ENCODE results near the gene MPHOSPH6. TPM values are rescaled to one million over a fixed set of nuclear protein-coding genes. Genes with fewer than 3 reads are reported as not detected.
"Not testable (repeated sequence)": the region's sequence is repeated elsewhere in the genome, so short reads cannot be mapped to it uniquely, and the experiment has no call there.

MPHOSPH6 gene
- total RNA-seq, 1 experiment from 2014 or later, result 59.0 TPM

DNA sequence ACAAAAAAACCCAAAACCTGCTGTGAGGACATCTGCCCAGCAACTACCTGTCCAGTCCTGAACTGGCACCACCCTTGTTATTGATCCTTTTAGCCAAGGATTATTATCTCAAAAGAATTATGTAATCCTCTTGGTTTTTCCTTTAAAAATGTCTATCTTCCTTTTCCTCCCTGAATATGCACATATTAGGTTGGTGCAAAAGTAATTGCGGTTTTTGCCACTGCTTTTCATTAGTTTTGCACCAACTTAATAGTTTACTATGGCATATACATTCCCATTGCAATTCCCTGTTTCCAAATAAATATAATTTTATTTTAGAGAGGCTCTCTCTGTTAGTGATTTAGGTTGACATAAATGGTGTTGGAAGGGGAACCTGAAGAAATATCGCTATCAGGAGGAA, 51.3 kb downstream of the MPHOSPH6 start:
- DNase-seq (ENCODE audit: low spot score), result no peak

DNA sequence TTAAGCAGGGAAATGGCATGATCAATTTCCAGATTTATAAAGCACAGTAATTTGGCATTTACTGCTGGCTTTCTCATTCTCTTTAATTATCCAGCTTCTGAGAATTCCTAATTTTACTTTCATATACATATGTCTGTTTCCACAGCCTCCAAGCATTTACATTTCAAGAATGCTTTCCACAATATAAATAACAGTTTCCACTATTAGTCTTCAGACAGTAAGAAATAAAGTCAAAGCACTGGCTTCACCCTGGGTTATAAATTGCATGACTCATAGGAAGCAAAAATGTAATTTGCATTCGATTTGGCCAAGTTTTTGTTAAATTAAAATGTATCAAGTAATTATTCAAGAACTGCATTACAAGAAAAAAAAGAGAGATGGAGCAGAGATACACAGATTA, 53.5 kb downstream of the MPHOSPH6 start:
- no peak for DNase-seq (ENCODE audit: low spot score)

DNA sequence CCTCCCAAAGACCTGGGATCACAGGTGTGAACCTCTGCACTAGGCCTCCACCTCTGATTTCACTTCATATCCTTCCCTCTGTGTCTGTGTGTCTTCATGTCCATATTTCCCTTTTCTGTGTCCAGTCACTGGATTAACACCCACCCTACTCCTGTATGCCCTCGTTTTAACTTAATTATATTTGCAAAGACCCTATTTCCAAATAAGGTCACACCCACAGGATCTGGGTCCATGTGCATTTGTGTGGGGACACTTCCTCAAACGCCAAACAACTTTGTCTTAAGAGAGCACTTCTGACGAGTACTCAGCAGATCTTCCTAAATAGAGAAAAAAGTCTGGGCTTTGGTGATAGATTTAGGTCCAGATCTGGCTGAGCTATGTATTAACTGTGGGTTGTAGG, 56.3 kb downstream of the MPHOSPH6 start:
- DNase-seq (ENCODE audit: low spot score), result no peak

DNA sequence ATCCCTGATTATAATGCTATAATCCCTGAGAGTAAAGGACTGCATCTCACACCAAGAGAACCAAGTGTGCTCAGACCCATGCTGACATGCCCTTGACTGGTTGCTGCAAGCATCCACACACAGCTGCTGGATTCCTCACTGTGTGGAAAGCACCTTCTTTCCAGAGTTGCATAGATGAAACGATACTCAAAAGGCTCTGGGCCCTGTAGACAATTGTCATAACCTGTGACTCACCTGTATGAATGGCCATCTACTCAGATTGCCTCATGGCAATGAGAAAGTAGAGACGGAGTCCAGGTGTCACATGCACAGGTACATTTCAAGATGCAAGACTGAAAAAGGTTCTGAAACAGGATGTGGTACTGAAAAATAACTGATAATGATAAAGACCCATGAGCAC, 58.1 kb downstream of the MPHOSPH6 start:
- DNase-seq (ENCODE audit: low spot score), result no peak

DNA sequence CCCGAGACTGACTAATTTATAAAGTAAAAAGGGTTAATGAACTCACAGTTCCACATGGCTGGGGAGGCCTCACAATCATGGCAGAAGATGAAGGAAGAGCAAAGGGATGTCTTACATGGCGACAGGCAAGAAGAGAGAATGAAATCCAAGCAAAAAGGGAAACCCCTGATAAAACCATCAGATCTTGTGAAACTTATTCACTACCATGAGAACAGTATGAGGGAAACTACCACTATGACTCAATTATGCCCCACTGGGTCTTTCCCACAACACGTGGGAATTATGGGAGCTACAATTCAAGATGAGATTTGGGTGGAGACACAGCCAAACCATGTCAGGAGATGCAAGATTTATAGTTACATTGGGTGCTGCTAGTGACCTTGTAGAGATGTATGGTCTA, 60.8 kb downstream of the MPHOSPH6 start:
- DNase-seq (ENCODE audit: low spot score), result not testable (repeated sequence)

DNA sequence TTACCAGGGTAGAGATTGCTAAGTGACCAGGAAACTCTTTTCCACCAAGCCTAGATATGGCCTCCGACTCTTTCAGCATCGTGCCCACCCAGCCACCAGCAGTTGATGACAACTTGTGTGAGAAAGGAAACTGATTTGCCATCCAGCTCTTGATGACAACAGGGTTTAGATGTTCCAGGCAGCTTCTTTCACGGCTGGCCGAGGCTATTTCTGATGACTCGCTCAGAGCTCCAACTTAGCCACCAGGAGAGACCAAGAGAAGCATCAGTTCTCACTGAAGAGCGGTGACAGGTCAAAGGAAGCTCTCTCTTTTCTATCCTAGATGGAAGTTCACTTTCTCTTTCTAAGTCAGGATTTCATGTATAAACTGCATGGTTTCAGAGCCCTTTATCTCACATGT, 61.2 kb downstream of the MPHOSPH6 start:
- DNase-seq (ENCODE audit: low spot score), result no peak

DNA sequence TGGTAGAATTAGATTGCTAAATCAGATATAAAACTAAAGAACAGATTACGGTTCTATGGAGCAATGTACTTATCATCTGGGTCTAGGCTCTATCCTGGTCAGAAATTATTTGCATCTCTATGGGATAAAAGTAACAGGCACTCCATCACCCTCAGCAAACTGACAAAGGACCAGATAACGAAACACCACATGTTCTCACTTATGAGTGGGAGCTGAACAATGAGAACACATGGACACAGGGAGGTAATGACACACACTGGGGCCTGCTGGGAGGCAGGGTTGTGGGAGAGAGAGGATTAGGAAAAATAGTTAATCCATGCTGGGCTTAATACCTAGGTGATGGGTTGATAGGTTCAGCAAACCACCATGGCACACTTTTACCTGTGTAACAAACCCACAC, 61.9 kb downstream of the MPHOSPH6 start:
- DNase-seq (ENCODE audit: low spot score), result no peak

DNA sequence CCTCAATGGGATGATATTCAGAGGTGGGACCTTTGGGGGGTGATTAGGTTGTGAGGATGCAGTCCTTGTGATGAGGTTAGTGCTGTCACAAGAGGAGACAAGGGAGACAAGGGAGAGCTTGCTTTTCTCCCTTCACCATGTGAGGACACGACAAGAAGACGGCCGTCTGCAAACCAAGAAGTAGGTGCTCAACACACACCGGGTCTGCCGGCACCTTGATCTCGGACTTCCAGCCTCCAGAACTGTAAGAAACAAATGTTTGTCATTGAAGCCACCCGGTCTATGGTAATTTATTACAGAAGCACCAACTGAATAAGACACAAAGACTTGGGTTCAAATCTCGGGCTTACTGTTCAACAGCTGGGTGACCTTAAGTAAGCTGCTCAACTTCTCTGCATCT, 64.9 kb downstream of the MPHOSPH6 start:
- DNase-seq (ENCODE audit: low spot score), result no peak

Other genes starting within 250 kb of the MPHOSPH6 start
- not detected in 2 replicates for gene SDR42E1, start 158.8 kb downstream of the MPHOSPH6 start, total RNA-seq (2014; rRNA removed; shearing (Covaris generic))
- gene HSD17B2, start 135.0 kb downstream of the MPHOSPH6 start, total RNA-seq (2014; rRNA removed; shearing (Covaris generic)), result 1.0 and 1.1 TPM in 2 replicates